WTC11 (cell line): ENCODE results near the gene ANTXR2. TPM values are rescaled to one million over a fixed set of nuclear protein-coding genes. Genes with fewer than 3 reads are reported as not detected.

ENCODE experiments used
- ATAC-seq: fragments of 200-7000 bp; cut with Tn5 transposase; 2 replicates; pipeline ENCODE4 v1.10.0; 2021; ENCODE audit warnings: mild to moderate bottlenecking, moderate library complexity
- CTCF ChIA-PET: fragments of 300-600 bp; sonication (Branson Sonifier 250); formaldehyde crosslinking; loops from one replicate; lab custom pipeline; 2021; ENCODE audit warnings: antibody characterized with exemption; lab: Charles Lee
- POLR2A ChIA-PET: fragments of 350-600 bp; sonication (Branson Sonifier 250); formaldehyde crosslinking; loops from one replicate; lab custom pipeline; 2021; ENCODE audit warnings: antibody characterized with exemption; lab: Charles Lee
- DNase-seq: peaks from one replicate; pipeline ENCODE4 v3.0.0; 2021; ENCODE audit warnings: low spot score
- H3K27ac Mint-ChIP-seq: 2 replicates; pipeline ENCODE4 v1.8.0; 2021; ENCODE audit warnings: mixed read lengths
- H3K27me3 Mint-ChIP-seq: 2 replicates; pipeline ENCODE4 v1.8.0; 2021; ENCODE audit warnings: low read depth, mild to moderate bottlenecking, moderate library complexity, mixed read lengths
- H3K36me3 Mint-ChIP-seq: 2 replicates; pipeline ENCODE4 v1.8.0; 2021; ENCODE audit warnings: mixed read lengths
- H3K4me1 Mint-ChIP-seq: 2 replicates; pipeline ENCODE4 v1.8.0; 2022; ENCODE audit warnings: mixed read lengths
- H3K4me3 Mint-ChIP-seq: 2 replicates; pipeline ENCODE4 v1.8.0; 2021; ENCODE audit warnings: mild to moderate bottlenecking, moderate library complexity, mixed read lengths
- H3K9me3 Mint-ChIP-seq: 2 replicates; pipeline ENCODE4 v1.8.0; 2021; ENCODE audit warnings: mixed read lengths
- ETV6 ChIP-seq: sonication (generic); formaldehyde crosslinking; IDR thresholded peaks from 2 replicates; pipeline ENCODE4 v1.8.1; 2022; ENCODE audit warnings: mild to moderate bottlenecking, missing genetic modification reagents
- FOXJ3 ChIP-seq: sonication (generic); formaldehyde crosslinking; IDR thresholded peaks from 2 replicates; pipeline ENCODE4 v1.9.0; 2021; ENCODE audit warnings: missing genetic modification reagents, mild to moderate bottlenecking, borderline replicate concordance
- GTF2I ChIP-seq: fragments of 250-450 bp; sonication (Bioruptor Pico); conservative IDR thresholded peaks from 2 replicates; pipeline ENCODE4 v1.4.0; 2021; ENCODE audit warnings: mild to moderate bottlenecking
- MXD4 ChIP-seq: fragments of 250-450 bp; sonication (Bioruptor Pico); IDR thresholded peaks from 2 replicates; pipeline ENCODE4 v1.8.0; 2021; ENCODE audit warnings: mild to moderate bottlenecking, moderate library complexity, borderline replicate concordance
- MYBL2 ChIP-seq: sonication (generic); formaldehyde crosslinking; IDR thresholded peaks from 2 replicates; pipeline ENCODE4 v1.8.1; 2023; ENCODE audit warnings: mild to moderate bottlenecking, moderate library complexity, missing genetic modification reagents
- NFYB ChIP-seq: sonication (generic); formaldehyde crosslinking; conservative IDR thresholded peaks from 2 replicates; pipeline ENCODE4 v1.8.0; 2022; ENCODE audit warnings: low read depth, missing genetic modification reagents
- SMAD4 ChIP-seq: sonication (generic); formaldehyde crosslinking; IDR thresholded peaks from 2 replicates; pipeline ENCODE4 v1.8.0; 2022; ENCODE audit warnings: mild to moderate bottlenecking, missing genetic modification reagents
- SP1 ChIP-seq: sonication (generic); formaldehyde crosslinking; conservative IDR thresholded peaks from 2 replicates; pipeline ENCODE4 v1.8.1; 2022; ENCODE audit warnings: missing genetic modification reagents
- TP53 ChIP-seq: sonication (generic); formaldehyde crosslinking; IDR thresholded peaks from 2 replicates; pipeline ENCODE4 v1.8.1; 2023; ENCODE audit warnings: mild to moderate bottlenecking, missing genetic modification reagents
- ZNF138 ChIP-seq: sonication (generic); formaldehyde crosslinking; conservative IDR thresholded peaks from 2 replicates; pipeline ENCODE4 v1.8.1; 2022; ENCODE audit warnings: mild to moderate bottlenecking, moderate library complexity, missing genetic modification reagents
- ZNF423 ChIP-seq: fragments of 250-450 bp; sonication (Bioruptor Pico); IDR thresholded peaks from 2 replicates; pipeline ENCODE4 v2.1.2; 2022; ENCODE audit warnings: mild to moderate bottlenecking, moderate library complexity
- ZNF671 ChIP-seq: fragments of 250-450 bp; sonication (Bioruptor Pico); IDR thresholded peaks from 2 replicates; pipeline ENCODE4 v1.8.0; 2021; ENCODE audit warnings: mild to moderate bottlenecking
- total RNA-seq: library from RNA; stranded (reverse); gene quantifications from 3 replicates; pipeline ENCODE4 v1.2.3, GENCODE V29; 2021
- TF ChIP-seq, protein P1 (sequence below): sonication (generic); formaldehyde crosslinking; conservative IDR thresholded peaks from 2 replicates; pipeline ENCODE4 v1.8.1; 2023; ENCODE audit warnings: mild to moderate bottlenecking, low read depth, missing genetic modification reagents, moderate library complexity
- TF ChIP-seq, protein P2 (sequence below): fragments of 250-450 bp; sonication (Bioruptor Pico); IDR thresholded peaks from 2 replicates; pipeline ENCODE4 v2.1.2; 2022; ENCODE audit warnings: mild to moderate bottlenecking, moderate library complexity
- TF ChIP-seq, protein P3 (sequence below): sonication (generic); formaldehyde crosslinking; conservative IDR thresholded peaks from 2 replicates; pipeline ENCODE4 v1.8.1; 2022; ENCODE audit warnings: mild to moderate bottlenecking, missing genetic modification reagents
- TF ChIP-seq, protein P4 (sequence below): sonication (generic); formaldehyde crosslinking; IDR thresholded peaks from 2 replicates; pipeline ENCODE4 v1.8.0; 2023; ENCODE audit warnings: mild to moderate bottlenecking, missing genetic modification reagents
- TF ChIP-seq, protein P5 (sequence below): sonication (generic); formaldehyde crosslinking; IDR thresholded peaks from 2 replicates; pipeline ENCODE4 v1.8.1; 2023; ENCODE audit warnings: mild to moderate bottlenecking, missing genetic modification reagents, borderline replicate concordance
- TF ChIP-seq, protein P6 (sequence below): sonication (generic); formaldehyde crosslinking; IDR thresholded peaks from 2 replicates; pipeline ENCODE4 v1.8.1; 2023; ENCODE audit warnings: mild to moderate bottlenecking, missing genetic modification reagents, moderate library complexity

Gene ANTXR2
- total RNA-seq, 1 experiment from 2014 or later: 9.9 TPM

DNA sequence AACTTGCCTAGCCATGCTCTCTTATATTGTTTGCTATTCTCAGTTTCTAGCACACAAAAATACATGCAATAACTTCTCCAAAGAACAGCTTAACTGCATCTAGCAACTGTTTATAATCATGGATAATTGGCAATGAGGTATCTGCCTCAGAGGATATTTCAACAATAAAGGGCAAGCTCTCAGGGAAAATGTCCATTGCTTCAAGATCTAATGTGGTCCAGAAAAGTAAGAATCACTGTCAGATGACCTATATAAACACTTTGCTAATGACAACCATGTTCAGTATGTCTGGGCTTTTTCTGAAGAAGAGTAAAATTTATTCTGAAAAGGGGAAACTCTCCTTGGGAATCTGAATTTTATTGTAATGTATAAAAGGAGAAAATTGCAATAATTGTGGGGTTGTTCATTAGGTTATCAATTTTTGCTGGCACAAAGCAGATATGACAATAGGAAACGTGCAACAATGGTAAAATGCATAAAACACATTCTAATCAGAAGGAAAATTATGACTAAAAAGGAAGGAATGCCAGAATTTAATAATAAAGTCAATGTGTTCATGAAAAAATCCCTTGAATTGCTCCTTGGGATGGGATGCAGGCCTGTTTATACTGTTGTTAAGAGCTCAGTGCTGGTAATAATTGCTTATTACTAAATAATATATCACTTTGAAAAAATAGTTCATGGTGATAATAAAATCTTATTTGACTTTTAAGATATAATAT lies 90.3 kb downstream of the ANTXR2 start:
- no peak overlapping the region for H3K27ac Mint-ChIP-seq
- no peak for DNase-seq
- no peak for ATAC-seq
- H3K4me3 Mint-ChIP-seq: no peak overlapping the region
- ChIA-PET POLR2A (no interaction called here), CTCF (no interaction called here)
- peaks cover 6% of the 10 kb centered on the region for H3K4me1 Mint-ChIP-seq
- TF ChIP-seq TP53: no peak
- TF ChIP-seq, protein P1, sequence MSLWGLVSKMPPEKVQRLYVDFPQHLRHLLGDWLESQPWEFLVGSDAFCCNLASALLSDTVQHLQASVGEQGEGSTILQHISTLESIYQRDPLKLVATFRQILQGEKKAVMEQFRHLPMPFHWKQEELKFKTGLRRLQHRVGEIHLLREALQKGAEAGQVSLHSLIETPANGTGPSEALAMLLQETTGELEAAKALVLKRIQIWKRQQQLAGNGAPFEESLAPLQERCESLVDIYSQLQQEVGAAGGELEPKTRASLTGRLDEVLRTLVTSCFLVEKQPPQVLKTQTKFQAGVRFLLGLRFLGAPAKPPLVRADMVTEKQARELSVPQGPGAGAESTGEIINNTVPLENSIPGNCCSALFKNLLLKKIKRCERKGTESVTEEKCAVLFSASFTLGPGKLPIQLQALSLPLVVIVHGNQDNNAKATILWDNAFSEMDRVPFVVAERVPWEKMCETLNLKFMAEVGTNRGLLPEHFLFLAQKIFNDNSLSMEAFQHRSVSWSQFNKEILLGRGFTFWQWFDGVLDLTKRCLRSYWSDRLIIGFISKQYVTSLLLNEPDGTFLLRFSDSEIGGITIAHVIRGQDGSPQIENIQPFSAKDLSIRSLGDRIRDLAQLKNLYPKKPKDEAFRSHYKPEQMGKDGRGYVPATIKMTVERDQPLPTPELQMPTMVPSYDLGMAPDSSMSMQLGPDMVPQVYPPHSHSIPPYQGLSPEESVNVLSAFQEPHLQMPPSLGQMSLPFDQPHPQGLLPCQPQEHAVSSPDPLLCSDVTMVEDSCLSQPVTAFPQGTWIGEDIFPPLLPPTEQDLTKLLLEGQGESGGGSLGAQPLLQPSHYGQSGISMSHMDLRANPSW: no peak
- TF ChIP-seq ZNF423 (CRISPR knock-in tag): no peak
- TF ChIP-seq, protein P2, sequence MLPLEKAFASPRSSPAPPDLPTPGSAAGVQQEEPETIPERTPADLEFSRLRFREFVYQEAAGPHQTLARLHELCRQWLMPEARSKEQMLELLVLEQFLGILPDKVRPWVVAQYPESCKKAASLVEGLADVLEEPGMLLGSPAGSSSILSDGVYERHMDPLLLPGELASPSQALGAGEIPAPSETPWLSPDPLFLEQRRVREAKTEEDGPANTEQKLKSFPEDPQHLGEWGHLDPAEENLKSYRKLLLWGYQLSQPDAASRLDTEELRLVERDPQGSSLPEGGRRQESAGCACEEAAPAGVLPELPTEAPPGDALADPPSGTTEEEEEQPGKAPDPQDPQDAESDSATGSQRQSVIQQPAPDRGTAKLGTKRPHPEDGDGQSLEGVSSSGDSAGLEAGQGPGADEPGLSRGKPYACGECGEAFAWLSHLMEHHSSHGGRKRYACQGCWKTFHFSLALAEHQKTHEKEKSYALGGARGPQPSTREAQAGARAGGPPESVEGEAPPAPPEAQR (CRISPR knock-in tag): no peak
- no peak for TF ChIP-seq ZNF138
- TF ChIP-seq ETV6 (CRISPR knock-in tag): no peak
- no peak for TF ChIP-seq ZNF671 (CRISPR knock-in tag)
- TF ChIP-seq SMAD4 (CRISPR knock-in tag): no peak
- TF ChIP-seq MYBL2 (CRISPR knock-in tag): no peak
- TF ChIP-seq, all 79 proteins: peak for 0
- Mint-ChIP-seq H3K36me3 (no peaks in the 10 kb centered on the region), H3K9me3 (no peaks in the 10 kb centered on the region), H3K27me3 (no peaks in the 10 kb centered on the region)

DNA sequence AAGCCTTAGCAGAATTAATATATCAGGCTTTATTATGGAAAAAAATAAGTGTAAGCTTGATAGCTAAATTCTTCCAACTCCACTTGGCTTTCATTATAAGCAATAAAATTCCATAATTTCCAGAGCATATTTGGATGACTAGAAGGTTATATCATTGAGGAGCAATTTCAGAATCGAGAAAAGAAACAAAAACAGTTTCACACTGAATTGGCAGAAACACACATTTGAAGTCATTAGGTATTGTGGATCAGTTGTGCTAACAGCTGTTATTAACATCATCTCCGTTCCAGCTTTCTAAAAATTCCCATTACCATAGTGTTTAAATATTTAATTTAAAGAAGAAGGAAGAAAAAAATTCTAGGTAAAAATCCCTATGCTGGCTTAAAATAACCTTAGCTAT lies 92.6 kb downstream of the ANTXR2 start:
- Mint-ChIP-seq H3K27ac (no peak overlapping the region), H3K27me3 (no peaks in the 10 kb centered on the region), H3K4me3 (no peak overlapping the region), H3K9me3 (no peaks in the 10 kb centered on the region), H3K36me3 (no peaks in the 10 kb centered on the region), H3K4me1 (no peaks in the 10 kb centered on the region)
- no peak for ATAC-seq
- CTCF ChIA-PET: interaction anchor here (0.7 kb wide), 1 partner anchor 145 kb away, joined by 5 read pairs; no protein-coding TSS in a partner anchor
- no peak for DNase-seq
- POLR2A ChIA-PET: no interaction called here
- TF ChIP-seq, protein P3, sequence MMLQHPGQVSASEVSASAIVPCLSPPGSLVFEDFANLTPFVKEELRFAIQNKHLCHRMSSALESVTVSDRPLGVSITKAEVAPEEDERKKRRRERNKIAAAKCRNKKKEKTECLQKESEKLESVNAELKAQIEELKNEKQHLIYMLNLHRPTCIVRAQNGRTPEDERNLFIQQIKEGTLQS (CRISPR knock-in tag): no peak
- no peak for TF ChIP-seq NFYB (CRISPR knock-in tag)
- TF ChIP-seq ZNF423 (CRISPR knock-in tag): no peak
- TF ChIP-seq FOXJ3: no peak
- TF ChIP-seq GTF2I (CRISPR knock-in tag): no peak
- TF ChIP-seq, protein P4, sequence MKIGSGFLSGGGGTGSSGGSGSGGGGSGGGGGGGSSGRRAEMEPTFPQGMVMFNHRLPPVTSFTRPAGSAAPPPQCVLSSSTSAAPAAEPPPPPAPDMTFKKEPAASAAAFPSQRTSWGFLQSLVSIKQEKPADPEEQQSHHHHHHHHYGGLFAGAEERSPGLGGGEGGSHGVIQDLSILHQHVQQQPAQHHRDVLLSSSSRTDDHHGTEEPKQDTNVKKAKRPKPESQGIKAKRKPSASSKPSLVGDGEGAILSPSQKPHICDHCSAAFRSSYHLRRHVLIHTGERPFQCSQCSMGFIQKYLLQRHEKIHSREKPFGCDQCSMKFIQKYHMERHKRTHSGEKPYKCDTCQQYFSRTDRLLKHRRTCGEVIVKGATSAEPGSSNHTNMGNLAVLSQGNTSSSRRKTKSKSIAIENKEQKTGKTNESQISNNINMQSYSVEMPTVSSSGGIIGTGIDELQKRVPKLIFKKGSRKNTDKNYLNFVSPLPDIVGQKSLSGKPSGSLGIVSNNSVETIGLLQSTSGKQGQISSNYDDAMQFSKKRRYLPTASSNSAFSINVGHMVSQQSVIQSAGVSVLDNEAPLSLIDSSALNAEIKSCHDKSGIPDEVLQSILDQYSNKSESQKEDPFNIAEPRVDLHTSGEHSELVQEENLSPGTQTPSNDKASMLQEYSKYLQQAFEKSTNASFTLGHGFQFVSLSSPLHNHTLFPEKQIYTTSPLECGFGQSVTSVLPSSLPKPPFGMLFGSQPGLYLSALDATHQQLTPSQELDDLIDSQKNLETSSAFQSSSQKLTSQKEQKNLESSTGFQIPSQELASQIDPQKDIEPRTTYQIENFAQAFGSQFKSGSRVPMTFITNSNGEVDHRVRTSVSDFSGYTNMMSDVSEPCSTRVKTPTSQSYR (CRISPR knock-in tag): no peak
- TF ChIP-seq, protein P5, sequence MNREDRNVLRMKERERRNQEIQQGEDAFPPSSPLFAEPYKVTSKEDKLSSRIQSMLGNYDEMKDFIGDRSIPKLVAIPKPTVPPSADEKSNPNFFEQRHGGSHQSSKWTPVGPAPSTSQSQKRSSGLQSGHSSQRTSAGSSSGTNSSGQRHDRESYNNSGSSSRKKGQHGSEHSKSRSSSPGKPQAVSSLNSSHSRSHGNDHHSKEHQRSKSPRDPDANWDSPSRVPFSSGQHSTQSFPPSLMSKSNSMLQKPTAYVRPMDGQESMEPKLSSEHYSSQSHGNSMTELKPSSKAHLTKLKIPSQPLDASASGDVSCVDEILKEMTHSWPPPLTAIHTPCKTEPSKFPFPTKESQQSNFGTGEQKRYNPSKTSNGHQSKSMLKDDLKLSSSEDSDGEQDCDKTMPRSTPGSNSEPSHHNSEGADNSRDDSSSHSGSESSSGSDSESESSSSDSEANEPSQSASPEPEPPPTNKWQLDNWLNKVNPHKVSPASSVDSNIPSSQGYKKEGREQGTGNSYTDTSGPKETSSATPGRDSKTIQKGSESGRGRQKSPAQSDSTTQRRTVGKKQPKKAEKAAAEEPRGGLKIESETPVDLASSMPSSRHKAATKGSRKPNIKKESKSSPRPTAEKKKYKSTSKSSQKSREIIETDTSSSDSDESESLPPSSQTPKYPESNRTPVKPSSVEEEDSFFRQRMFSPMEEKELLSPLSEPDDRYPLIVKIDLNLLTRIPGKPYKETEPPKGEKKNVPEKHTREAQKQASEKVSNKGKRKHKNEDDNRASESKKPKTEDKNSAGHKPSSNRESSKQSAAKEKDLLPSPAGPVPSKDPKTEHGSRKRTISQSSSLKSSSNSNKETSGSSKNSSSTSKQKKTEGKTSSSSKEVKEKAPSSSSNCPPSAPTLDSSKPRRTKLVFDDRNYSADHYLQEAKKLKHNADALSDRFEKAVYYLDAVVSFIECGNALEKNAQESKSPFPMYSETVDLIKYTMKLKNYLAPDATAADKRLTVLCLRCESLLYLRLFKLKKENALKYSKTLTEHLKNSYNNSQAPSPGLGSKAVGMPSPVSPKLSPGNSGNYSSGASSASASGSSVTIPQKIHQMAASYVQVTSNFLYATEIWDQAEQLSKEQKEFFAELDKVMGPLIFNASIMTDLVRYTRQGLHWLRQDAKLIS: no peak
- TF ChIP-seq SP1 (CRISPR knock-in tag): no peak
- no peak for TF ChIP-seq MXD4 (CRISPR knock-in tag)
- no peak for TF ChIP-seq TP53
- TF ChIP-seq, protein P6, sequence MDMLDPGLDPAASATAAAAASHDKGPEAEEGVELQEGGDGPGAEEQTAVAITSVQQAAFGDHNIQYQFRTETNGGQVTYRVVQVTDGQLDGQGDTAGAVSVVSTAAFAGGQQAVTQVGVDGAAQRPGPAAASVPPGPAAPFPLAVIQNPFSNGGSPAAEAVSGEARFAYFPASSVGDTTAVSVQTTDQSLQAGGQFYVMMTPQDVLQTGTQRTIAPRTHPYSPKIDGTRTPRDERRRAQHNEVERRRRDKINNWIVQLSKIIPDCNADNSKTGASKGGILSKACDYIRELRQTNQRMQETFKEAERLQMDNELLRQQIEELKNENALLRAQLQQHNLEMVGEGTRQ (CRISPR knock-in tag): no peak
